Skeletal muscle satellite cell (primary cell): Measurements from ENCODE around the gene NKAIN4.
"Not testable (repeated sequence)": the region's sequence is repeated elsewhere in the genome, so short reads cannot be mapped to it uniquely, and the experiment has no call there.

Experiments used
- H3K27me3 ChIP-seq: 2 replicates; pipeline ENCODE4 v1.7.0; 2013; ENCODE audit warnings: low read length; ENCODE audit not compliant: control insufficient read depth, insufficient read depth
- H3K36me3 ChIP-seq: 2 replicates; pipeline ENCODE4 v1.7.0; 2013; ENCODE audit warnings: mild to moderate bottlenecking, control low read depth, low read length; ENCODE audit not compliant: insufficient read depth
- H3K4me1 ChIP-seq: 2 replicates; pipeline ENCODE4 v1.7.0; 2013; ENCODE audit warnings: low read length; ENCODE audit not compliant: control insufficient read depth, insufficient read depth
- H3K4me2 ChIP-seq: 2 replicates; pipeline ENCODE4 v1.7.0; 2013; ENCODE audit warnings: mild to moderate bottlenecking, low read length
- H3K4me3 ChIP-seq: 2 replicates; pipeline ENCODE4 v1.7.0; 2013; ENCODE audit warnings: low read length
- H3K9ac ChIP-seq: 2 replicates; pipeline ENCODE4 v1.7.0; 2013; ENCODE audit warnings: mild to moderate bottlenecking, low read depth, low read length, moderate library complexity
- H3K9me3 ChIP-seq: replicated peaks from 2 replicates; pipeline ENCODE4 v1.7.0; 2013; ENCODE audit warnings: mild to moderate bottlenecking, control low read depth, low read length

NKAIN4 gene

DNA sequence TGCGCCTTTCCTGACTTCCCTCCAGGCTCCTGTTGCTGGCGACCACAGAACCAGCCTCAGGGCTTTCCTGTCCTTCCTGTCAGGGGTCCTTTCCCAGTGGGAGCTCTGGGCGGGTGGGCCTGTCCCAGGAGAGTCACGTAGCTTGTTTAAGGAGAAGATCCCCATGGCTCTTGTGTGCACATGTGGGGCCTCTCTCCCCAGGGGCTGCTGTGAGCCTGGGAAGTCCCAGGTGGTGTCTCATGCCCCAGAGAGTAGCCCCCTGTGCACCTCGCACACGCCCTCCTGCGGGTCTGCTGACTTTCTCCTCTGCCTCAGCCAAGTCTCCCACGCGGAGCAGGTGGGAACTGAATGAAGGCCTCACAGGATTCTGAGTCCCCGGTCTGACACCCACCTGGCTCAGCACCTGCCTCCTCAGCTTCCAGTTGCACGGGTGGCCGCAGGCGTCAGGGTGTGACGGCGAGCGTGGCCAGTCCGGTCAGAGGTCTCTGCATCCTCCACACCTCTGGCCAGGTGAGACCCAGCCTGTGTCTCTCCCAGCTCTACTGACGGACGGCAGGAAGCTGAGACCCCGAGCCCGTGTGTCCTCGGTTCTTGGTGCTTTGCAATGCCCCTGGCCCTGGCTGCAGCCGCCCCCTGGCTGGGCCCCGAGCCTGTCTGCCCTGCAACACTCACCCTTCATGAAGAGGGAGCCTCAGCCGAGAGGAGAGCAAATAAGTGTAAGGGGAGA, 5.6 kb upstream of the NKAIN4 start:
- Histone ChIP-seq H3K4me2 (no peak overlapping the region), H3K9ac (no peak overlapping the region), H3K9me3 (no peaks in the 10 kb centered on the region), H3K4me3 (no peak overlapping the region), H3K4me1 (no peaks in the 10 kb centered on the region), H3K27me3 (peaks cover 77% of the 10 kb centered on the region), H3K36me3 (no peaks in the 10 kb centered on the region)

DNA sequence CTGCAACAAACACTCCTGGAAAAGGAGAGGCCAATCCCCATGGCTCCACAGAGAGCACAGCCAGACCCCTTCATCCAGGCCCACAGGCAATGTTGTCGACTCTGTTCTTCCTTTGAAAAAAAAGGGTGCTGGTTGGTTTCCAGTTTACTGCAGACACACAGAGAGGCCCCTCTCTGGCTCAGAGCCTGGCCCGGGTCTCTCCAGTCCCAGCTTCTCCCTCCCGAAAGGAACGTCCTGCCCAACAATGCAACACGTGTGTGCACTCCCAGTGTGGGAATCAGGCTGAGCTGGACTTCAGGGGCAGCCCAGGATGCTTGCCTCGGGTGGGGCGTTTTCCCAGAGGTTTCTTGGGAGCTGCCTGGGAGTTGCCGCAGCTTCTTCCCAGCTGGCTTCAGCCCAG, 4.5 kb upstream of the NKAIN4 start:
- Histone ChIP-seq H3K9me3 (no peaks in the 10 kb centered on the region), H3K4me3 (no peak overlapping the region), H3K27me3 (peaks cover 73% of the 10 kb centered on the region), H3K4me1 (no peaks in the 10 kb centered on the region), H3K36me3 (no peaks in the 10 kb centered on the region), H3K4me2 (no peak overlapping the region), H3K9ac (no peak overlapping the region)

DNA sequence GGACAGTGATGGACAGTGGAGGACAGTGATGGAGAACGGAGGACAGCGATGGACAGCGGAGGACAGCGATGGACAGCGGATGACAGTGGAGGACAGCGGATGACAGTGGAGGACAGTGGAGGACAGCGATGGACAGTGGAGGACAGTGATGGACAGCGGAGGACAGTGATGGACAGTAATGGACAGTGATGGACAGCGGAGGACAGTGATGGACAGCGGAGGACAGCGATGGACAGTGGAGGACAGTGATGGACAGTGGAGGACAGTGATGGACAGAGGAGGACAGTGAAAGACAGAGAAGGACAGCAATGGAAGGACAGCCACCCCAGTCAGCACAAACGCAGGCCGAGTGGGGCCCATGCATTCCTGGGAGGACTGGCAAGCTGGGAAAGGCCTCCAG, 3.4 kb upstream of the NKAIN4 start:
- Histone ChIP-seq H3K9ac (no peak overlapping the region), H3K4me3 (no peak overlapping the region), H3K4me2 (no peak overlapping the region), H3K27me3 (peaks cover 82% of the 10 kb centered on the region), H3K36me3 (no peaks in the 10 kb centered on the region), H3K4me1 (no peaks in the 10 kb centered on the region), H3K9me3 (no peaks in the 10 kb centered on the region)

DNA sequence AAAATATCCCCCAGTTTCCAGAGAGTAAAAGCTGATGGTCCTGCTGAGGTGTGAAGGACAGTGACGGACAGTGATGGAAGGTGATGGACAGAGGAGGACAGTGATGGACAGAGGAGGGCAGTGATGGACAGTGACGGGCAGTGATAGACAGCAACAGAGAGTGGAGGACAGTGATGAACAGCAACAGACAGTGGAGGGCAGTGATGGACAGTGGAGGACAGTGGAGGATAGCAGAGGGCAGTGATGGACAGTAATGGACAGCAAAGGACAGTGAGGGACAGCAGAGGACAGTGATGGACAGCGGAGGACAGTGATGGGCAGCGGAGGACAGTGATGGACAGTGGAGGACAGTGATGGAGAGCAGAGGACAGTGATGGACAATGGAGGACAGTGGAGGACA, 2.7 kb upstream of the NKAIN4 start:
- H3K4me2 ChIP-seq = no peak overlapping the region
- no peak overlapping the region for H3K9ac ChIP-seq
- no peaks in the 10 kb centered on the region for H3K36me3 ChIP-seq
- peaks cover 87% of the 10 kb centered on the region for H3K27me3 ChIP-seq
- H3K9me3 ChIP-seq = no peaks in the 10 kb centered on the region
- no peaks in the 10 kb centered on the region for H3K4me1 ChIP-seq
- no peak overlapping the region for H3K4me3 ChIP-seq

DNA sequence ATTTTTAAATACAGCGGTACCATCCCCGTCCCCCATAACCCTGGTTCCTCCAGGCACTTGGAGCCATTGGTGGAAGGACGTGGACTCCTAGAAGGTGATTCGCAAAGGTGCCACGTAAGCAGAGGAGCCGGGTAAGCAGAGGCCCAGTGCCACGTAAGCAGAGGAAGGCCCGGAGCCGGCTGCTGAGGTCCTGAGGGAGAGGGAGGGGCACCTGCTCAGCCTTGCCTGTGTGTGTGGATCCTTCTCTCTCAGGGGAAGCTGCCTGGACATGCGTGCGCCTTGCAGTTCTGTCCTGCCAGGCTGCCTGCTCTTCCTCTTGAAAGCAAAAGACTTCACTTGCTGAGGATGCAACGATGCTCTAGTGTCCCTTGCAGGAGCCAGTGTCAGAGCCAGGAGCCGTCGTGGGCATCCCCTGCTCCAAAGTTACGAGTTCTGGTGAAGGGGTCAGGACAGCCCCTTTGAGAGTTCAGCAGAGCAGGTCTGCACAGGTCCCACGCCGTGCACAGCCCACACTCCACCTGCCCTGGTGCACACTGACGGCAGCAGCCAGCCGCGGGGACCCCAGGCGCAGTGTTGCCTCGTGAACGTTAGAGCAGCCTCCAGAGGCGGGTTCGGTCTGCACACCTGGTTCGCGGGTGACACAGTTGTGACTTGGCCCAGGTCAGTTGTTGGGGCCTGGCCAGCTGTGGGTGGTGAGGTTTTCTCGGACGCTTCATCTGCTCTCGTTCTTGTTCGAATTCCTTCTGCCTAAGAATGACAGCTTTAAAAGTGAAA, 1.9 kb upstream of the NKAIN4 start:
- Histone ChIP-seq H3K36me3 (no peaks in the 10 kb centered on the region), H3K4me1 (no peaks in the 10 kb centered on the region), H3K4me3 (no peak overlapping the region), H3K4me2 (no peak overlapping the region), H3K9ac (no peak overlapping the region), H3K27me3 (peaks cover 85% of the 10 kb centered on the region), H3K9me3 (no peaks in the 10 kb centered on the region)

DNA sequence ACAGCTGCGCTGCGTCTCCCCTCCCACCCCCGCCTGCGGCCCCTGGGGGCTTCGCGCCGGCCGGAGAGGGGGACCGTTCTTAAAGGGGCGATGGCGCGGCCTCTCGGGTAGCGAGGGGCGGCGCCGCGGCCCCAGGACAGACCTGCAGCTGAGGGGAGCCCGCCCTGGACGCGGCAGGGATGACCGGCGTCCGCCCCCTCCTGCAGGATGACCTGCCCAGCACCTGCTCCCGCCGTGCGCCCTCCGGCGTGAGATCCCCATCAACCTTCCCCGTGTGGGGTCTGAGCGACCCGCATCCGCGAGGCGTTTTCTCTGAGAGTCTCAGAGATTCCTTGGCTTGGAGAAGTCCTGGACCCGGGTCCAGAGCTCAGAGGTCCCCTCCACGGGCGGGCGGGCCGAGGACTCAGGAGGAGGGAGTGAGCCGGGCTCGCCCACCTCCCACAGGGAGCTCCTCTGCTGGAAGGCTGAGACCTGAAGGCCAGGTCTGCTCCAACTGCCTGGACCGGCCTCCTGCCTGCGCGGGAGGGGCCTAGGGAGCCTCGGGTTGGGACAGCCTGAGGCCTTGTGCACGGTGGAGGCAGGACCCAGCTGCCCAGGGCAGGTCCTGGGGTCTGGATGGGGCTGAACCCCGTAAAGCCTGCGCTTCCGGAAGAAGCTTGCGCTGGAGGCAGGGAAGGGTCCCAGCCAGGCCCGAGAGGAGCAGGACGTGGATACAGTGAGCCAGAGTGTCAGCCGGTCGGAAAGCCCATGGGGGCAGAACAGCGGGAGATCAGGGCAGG, 532 bp upstream of the NKAIN4 start:
- Histone ChIP-seq H3K36me3 (no peaks in the 10 kb centered on the region), H3K9ac (no peak overlapping the region), H3K9me3 (no peaks in the 10 kb centered on the region), H3K4me2 (no peak overlapping the region), H3K4me3 (no peak overlapping the region), H3K4me1 (no peaks in the 10 kb centered on the region), H3K27me3 (peaks cover 77% of the 10 kb centered on the region)

DNA sequence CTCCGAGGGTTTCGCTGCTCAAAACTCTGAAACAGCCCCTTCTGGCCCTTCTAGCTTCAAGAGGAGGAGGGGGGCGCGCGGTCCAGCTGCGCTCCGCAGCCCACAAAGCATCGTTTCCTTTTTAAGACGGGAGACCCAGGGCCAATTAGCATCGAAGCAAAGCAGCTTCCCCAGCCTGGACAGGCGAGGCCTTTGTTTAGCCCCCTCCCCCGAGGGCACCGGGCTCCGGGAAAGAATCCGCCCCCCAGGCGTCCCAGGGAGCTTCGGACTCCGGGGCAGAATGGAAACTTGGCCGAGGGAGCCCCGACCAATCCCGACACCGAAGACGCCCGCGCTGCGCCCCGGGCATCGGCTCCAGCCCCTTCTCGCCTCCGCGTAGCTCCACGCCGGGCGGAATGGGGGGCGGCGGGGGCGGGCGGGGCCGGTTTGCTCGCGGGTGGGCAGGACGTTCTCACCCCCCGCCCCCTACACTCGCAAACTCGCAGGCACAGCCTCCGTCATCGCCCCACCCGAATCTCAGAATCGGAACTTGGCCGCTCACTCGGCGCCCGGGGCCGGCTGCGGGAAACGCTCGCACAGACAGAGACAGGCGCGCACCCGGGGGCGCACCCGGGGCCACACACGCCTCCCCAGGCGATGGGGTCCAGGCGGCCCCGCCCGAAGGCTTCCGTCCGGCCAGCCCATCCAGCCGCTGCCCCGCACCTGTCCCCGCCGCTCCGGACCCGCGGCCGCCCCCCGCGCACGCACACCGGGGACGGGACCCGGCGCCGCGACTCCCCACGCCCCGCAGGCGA, 628 bp downstream of the NKAIN4 start:
- H3K4me2 ChIP-seq = no peak overlapping the region
- no peak overlapping the region for H3K4me3 ChIP-seq
- no peak overlapping the region for H3K9ac ChIP-seq
- no peaks in the 10 kb centered on the region for H3K36me3 ChIP-seq
- H3K27me3 ChIP-seq = peaks cover 71% of the 10 kb centered on the region
- no peaks in the 10 kb centered on the region for H3K9me3 ChIP-seq
- H3K4me1 ChIP-seq = no peaks in the 10 kb centered on the region

DNA sequence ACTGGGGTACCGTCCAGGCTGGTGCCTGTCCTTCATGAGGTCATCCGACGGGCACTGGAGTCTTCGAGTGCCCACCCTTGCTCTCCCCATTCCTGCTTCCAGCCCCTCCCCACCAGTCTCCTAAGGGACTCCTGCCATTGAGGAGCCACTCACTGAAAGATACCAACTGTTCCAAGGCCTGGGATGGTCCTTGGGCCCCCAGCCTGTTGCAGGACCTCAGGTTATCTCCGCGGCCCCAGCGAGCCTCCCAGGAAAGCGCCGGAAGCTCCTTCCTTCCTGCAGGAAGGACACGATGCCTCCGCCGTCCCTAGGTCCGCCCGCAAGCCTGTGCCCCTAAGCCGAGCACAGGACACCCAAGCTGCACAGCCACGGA, 1.2 kb downstream of the NKAIN4 start:
- no peak overlapping the region for H3K4me2 ChIP-seq
- H3K9ac ChIP-seq = no peak overlapping the region
- peaks cover 65% of the 10 kb centered on the region for H3K27me3 ChIP-seq
- no peaks in the 10 kb centered on the region for H3K4me1 ChIP-seq
- no peaks in the 10 kb centered on the region for H3K9me3 ChIP-seq
- no peak overlapping the region for H3K4me3 ChIP-seq
- H3K36me3 ChIP-seq = no peaks in the 10 kb centered on the region

DNA sequence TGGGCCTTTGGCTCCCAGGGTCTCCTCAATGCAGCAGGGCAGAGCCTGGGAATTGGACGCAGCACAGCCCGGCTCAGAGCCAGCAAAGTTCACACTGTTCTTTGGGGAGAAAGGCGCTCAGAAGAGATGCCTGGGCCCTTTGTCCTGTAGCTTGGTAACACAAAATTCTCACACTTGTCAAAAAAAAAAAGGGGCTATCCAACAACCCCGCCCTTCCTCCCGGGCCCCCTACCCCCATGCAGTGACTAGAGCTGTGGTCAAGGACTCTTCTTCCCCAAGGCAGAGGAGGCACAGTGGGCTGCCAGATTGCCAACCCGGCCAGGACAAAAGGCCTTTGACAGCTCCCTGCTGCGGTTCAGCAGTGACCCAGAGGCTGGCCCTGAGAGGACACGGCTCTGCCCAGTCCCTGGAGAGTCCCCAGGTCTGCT, 2.0 kb downstream of the NKAIN4 start:
- no peaks in the 10 kb centered on the region for H3K36me3 ChIP-seq
- no peak overlapping the region for H3K9ac ChIP-seq
- no peaks in the 10 kb centered on the region for H3K9me3 ChIP-seq
- H3K27me3 ChIP-seq = peaks cover 59% of the 10 kb centered on the region
- H3K4me2 ChIP-seq = no peak overlapping the region
- H3K4me3 ChIP-seq = no peak overlapping the region
- H3K4me1 ChIP-seq = no peaks in the 10 kb centered on the region

DNA sequence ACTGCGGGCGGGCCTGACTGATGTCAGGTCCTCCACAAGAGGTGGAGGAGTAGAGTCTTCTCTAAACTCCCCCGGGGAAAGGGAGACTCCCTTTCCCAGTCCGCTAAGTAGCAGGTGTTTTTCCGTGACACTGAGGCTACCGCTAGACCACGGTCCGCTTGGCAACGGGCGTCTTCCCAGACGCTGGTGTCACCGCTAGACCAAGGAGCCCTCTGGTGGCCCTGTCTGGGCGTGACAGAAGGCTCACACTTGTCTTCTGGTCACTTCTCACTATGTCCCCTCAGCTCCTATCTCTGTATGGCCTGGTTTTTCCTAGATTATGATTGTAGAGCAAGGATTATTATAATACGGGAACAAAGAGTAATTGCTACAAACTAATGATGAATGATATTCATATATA, 2.9 kb downstream of the NKAIN4 start:
- not testable (repeated sequence) for H3K4me3 ChIP-seq, H3K36me3 ChIP-seq, H3K9me3 ChIP-seq, H3K4me2 ChIP-seq, H3K9ac ChIP-seq, H3K4me1 ChIP-seq
- H3K27me3 ChIP-seq = peaks cover 57% of the 10 kb centered on the region

DNA sequence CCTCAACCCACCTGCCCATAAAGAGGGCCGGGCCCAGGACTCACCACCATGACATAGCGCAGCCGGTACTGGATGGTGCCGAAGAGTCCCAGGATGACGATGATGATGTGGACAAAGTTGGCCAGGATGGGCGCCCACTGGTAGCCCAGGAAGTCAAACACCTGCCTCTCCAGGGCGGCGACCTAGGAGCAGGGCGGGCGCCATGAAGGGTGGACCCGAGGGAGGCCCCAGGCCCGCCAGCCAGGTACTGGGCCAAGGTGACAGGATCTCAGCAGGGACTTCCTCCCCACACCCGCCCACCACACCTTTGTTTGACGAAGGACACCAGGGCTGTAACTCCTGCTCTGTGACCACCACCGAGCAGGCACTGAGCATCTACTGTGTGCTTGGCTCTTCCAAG, 4.4 kb downstream of the NKAIN4 start:
- H3K9ac ChIP-seq = no peak overlapping the region
- H3K9me3 ChIP-seq = no peaks in the 10 kb centered on the region
- H3K27me3 ChIP-seq = peaks cover 47% of the 10 kb centered on the region
- H3K36me3 ChIP-seq = no peaks in the 10 kb centered on the region
- H3K4me1 ChIP-seq = peaks cover 4% of the 10 kb centered on the region
- no peak overlapping the region for H3K4me2 ChIP-seq
- H3K4me3 ChIP-seq = no peak overlapping the region
